Endothelial cell (in vitro differentiated cells): Measurements from ENCODE around the gene CDR2. TPM values are rescaled to one million over a fixed set of nuclear protein-coding genes. Genes with fewer than 3 reads are reported as not detected.

Source experiments
- DNase-seq: peaks from one replicate; pipeline ENCODE4 v3.0.0; 2021; ENCODE audit warnings: low spot score
- H3K27ac Mint-ChIP-seq: one replicate; pipeline ENCODE4 v1.8.0; 2021; ENCODE audit warnings: mixed read lengths, inconsistent platforms; ENCODE audit not compliant: unreplicated experiment
- H3K27me3 Mint-ChIP-seq: one replicate; pipeline ENCODE4 v1.8.0; 2021; ENCODE audit warnings: mild to moderate bottlenecking, moderate library complexity, mixed read lengths, inconsistent platforms; ENCODE audit not compliant: unreplicated experiment
- H3K36me3 Mint-ChIP-seq: one replicate; pipeline ENCODE4 v1.8.0; 2021; ENCODE audit warnings: mild to moderate bottlenecking, low read depth, mixed read lengths, inconsistent platforms; ENCODE audit not compliant: unreplicated experiment
- H3K4me1 Mint-ChIP-seq: one replicate; pipeline ENCODE4 v1.8.0; 2021; ENCODE audit warnings: mild to moderate bottlenecking, mixed read lengths, inconsistent platforms; ENCODE audit not compliant: unreplicated experiment
- H3K4me3 Mint-ChIP-seq: one replicate; pipeline ENCODE4 v1.8.0; 2021; ENCODE audit warnings: mild to moderate bottlenecking, mixed read lengths, inconsistent platforms; ENCODE audit not compliant: unreplicated experiment
- H3K9me3 Mint-ChIP-seq: one replicate; pipeline ENCODE4 v1.8.0; 2021; ENCODE audit warnings: mixed read lengths, inconsistent platforms; ENCODE audit not compliant: unreplicated experiment
- total RNA-seq: library from RNA; stranded (reverse); fragmentation: NEBNext Ultra II Directional; extraction: Animal tissue kit (Norgen Biotek cat#: 25700); gene quantifications from one replicate; pipeline ENCODE4 v1.2.1, GENCODE V29; 2021; ENCODE audit not compliant: unreplicated experiment
- TF ChIP-seq, protein P1 (sequence below): fragments of 200-600 bp; sonication (generic); IDR thresholded peaks from one replicate; pipeline ENCODE4 v1.5.0; 2021; ENCODE audit warnings: antibody characterized with exemption; ENCODE audit not compliant: unreplicated experiment

Gene CDR2
- total RNA-seq, 1 donor from 2014 or later = 26.3 TPM

DNA sequence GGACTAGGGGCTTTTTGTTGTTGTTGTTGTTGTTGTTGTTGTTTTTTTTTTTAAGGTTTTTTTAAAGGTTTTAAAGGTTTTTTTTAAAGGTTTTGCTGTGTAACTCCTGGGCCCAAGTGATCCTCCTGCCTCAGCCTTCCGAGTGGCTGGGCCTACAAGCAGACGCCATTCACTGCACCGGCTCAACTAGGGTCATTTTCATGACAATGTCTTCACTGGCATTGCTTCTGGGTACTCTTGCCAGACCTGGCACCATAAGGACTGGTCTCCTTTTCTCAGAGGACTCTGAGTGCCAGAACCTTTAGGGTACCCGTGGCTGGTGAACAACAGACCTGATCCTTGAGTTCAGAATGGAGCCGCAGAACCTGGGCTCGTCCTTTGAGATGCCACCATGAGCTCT lies 56.8 kb downstream of the CDR2 start:
- Mint-ChIP-seq H3K4me3 (no peak overlapping the region), H3K9me3 (no peaks in the 10 kb centered on the region), H3K36me3 (peaks cover 27% of the 10 kb centered on the region), H3K4me1 (no peaks in the 10 kb centered on the region), H3K27ac (peak overlapping the region; percentile 44), H3K27me3 (peaks cover 4% of the 10 kb centered on the region)
- TF ChIP-seq, protein P1, sequence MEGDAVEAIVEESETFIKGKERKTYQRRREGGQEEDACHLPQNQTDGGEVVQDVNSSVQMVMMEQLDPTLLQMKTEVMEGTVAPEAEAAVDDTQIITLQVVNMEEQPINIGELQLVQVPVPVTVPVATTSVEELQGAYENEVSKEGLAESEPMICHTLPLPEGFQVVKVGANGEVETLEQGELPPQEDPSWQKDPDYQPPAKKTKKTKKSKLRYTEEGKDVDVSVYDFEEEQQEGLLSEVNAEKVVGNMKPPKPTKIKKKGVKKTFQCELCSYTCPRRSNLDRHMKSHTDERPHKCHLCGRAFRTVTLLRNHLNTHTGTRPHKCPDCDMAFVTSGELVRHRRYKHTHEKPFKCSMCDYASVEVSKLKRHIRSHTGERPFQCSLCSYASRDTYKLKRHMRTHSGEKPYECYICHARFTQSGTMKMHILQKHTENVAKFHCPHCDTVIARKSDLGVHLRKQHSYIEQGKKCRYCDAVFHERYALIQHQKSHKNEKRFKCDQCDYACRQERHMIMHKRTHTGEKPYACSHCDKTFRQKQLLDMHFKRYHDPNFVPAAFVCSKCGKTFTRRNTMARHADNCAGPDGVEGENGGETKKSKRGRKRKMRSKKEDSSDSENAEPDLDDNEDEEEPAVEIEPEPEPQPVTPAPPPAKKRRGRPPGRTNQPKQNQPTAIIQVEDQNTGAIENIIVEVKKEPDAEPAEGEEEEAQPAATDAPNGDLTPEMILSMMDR = no peak
- DNase-seq = no peak

DNA sequence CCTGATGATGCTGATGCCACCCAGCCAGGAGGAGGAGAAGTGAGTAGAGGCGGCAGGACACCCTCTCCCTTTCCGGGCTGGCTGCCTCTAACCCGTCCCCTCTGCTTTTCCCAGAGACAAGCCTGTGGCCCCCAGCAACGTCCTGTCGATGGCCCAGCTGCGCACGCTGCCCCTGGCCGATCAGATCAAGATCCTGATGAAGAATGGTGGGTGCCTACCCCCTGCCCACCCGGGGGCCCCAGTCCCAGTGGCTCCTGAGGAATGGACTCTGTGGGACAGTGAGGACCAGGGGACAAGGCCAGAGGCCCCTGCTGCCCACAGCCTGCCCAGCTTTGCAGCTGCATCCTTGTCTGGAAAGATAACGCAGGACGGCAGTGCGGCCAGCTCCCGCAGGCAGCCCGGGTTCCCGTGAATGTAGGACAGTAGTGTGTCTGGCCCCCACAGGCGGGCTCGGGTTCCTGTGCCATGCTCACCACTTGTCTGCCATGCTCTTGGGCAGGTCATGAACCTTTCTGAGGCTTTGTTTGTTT lies 57.4 kb downstream of the CDR2 start:
- Mint-ChIP-seq H3K4me1 (no peaks in the 10 kb centered on the region), H3K27ac (peak overlapping the region; percentile 44), H3K27me3 (peaks cover 4% of the 10 kb centered on the region), H3K9me3 (no peaks in the 10 kb centered on the region), H3K36me3 (peaks cover 27% of the 10 kb centered on the region), H3K4me3 (no peak overlapping the region)
- TF ChIP-seq, protein P1 = no peak
- DNase-seq = no peak

DNA sequence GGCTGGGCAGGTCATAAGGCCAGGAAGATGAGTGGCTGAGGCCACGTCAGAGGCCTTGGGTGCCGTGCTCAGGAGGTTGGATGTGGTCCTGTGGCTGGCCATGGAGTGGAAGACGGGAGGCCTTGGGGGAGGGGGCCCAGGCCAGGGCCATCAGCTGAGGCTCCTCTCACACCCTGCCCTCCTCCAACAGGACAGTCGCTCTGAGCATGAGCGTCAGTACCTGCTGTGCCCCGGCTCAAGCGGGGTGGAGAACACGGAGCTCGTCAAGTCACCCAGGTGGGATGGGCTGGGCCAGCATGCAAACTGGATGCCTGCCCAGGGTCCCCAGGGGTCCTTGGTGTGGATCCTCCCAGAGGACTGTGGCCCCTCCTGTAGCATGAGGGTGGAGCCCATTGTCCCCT lies 58.0 kb downstream of the CDR2 start:
- DNase-seq = no peak
- Mint-ChIP-seq H3K27ac (no peak overlapping the region), H3K4me1 (no peaks in the 10 kb centered on the region), H3K27me3 (peaks cover 2% of the 10 kb centered on the region), H3K9me3 (no peaks in the 10 kb centered on the region), H3K36me3 (peaks cover 32% of the 10 kb centered on the region), H3K4me3 (peak overlapping the region; percentile 76)
- TF ChIP-seq, protein P1 = no peak

DNA sequence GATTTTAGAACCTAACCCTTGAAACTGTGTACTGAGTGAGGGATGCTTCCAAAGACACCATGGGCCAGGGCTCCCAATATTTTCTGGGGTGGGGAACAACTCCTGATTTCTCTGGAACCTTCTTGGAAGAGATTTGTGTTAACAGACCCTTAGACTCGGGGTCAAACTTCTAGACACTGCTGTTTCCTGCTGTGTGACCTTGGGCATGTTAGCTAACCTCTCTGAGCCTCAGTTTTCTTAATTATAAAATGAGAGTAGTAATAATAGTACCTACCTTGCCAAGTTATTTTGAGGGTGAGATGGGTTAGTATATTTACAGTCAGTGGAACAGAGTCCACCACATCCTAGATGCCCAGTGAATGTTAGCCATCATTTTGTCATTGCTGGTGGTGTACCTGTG lies 58.4 kb downstream of the CDR2 start:
- Mint-ChIP-seq H3K9me3 (no peaks in the 10 kb centered on the region), H3K27ac (no peak overlapping the region), H3K4me1 (no peaks in the 10 kb centered on the region), H3K36me3 (peaks cover 32% of the 10 kb centered on the region), H3K27me3 (peaks cover 2% of the 10 kb centered on the region), H3K4me3 (peak overlapping the region; percentile 76)
- TF ChIP-seq, protein P1 = no peak
- DNase-seq = no peak

DNA sequence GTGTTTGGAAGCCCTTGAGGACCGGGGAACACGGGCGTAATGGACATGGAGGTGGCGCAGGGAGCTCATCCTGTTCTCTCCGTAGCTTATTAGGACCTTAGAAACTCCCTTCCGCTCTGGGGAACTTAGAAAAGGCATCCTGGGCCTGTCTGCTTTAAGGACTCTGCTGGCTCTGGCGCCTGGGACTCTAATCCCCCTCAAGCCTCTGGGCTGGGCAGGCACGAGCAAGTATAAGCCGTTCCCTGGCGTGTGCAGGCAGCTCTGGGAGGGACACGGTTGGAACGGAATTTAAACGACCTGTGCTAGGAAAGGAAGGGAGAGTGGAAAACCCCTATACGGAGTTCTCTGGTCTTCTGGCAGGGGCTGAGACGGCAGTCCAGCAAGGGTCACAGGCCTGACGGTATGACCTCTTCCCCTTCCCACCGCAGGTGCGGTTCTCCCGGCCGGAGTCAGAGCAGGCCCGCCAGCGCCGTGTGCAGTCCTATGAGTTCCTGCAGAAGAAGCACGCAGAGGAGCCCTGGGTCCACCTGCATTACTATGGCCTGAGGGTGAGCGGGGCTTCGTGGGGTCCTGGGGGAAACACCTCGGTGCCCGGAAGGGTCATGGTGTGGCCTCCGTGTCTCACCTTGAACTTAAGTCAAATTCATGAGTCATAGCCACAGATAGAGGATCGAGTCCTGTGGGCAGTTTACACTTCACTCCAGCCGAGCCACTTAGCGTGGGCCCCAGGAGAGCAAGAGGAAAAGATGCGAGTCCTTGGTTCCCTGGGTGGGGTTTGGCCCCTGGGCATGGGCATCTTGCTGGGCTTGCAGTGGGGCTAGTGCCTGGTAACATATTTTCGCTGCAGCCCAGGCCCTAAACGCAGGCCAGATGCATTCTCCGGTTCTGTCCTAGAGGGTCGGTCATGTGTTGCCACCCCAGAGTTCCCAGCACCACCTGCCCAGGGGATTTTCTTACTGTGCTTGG lies 59.5 kb downstream of the CDR2 start:
- no peak overlapping the region for H3K27ac Mint-ChIP-seq
- no peaks in the 10 kb centered on the region for H3K4me1 Mint-ChIP-seq
- H3K27me3 Mint-ChIP-seq = peaks cover 2% of the 10 kb centered on the region
- TF ChIP-seq, protein P1 = no peak
- DNase-seq = no peak
- H3K9me3 Mint-ChIP-seq = no peaks in the 10 kb centered on the region
- H3K36me3 Mint-ChIP-seq = peaks cover 32% of the 10 kb centered on the region
- H3K4me3 Mint-ChIP-seq = no peak overlapping the region
